Measurements from ENCODE around the gene DVL1.
A peak's percentile ranks its signal among the peaks of the same experiment; 100 is the strongest.

The DVL1 gene

DNA sequence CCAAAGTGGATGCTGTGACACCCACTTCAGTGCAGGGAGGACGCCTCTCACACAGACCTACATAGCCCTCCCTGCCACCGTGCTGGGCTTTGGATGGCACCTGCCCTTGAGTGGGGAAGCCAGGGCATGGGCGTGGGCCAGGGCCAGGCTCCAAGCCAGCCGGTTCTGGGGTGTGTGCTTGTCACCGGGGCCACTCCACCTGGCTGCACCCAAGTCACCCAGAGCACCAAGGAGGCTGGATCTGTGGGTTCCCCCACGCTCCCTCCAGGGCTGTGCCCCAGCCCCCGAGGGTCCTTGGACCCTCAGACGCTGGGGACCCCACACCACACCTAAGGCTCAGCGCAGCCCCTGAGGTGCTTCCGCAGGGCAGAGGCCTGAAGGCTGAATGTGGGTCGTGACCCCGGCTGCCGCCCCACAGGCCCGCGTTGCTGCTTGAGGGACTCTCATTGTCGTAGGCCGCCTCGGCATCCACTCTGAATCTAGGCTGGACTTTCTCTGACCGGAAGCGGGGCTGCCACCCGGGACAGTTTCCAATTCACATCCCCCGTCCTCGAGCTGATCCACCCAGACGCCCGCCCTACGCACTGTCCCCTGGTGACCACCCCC is 7.7 kb upstream of the DVL1 start:
- DNase-seq (ENCODE audit: low read depth, low spot score): peak; percentile 52

DNA sequence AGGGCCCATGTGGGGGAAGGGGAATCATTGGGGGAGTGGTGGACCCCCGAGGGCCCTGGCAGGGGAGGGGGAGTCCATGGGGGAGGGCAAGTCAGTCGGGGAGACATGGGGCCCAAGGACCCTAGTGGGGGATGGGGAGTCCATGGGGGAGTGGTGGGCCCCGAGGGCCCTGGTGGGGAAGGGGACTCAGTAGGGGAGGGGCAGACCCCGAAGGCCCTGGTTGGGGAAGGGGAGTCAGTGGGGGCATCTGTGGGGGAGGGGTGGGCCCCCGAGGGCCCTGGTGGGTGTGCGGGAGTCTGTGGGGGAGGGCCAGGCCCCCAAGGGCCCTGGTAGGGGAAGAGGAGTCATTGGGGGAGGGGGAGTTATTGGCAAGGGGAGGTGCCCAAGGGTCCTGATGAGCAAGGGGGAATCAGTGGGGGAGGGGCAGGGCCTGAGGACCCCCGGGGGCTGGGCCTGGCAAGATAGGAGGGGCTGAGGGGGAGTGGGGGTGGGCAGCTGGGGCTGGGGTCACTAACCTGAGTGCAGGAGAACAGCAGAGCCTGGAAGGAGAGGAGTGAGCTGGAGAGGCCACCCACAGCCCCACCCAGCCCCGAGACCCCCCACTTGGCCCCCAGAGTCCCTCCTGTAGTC is 7.1 kb upstream of the DVL1 start:
- no peak for DNase-seq (ENCODE audit: low read depth, low spot score)

DNA sequence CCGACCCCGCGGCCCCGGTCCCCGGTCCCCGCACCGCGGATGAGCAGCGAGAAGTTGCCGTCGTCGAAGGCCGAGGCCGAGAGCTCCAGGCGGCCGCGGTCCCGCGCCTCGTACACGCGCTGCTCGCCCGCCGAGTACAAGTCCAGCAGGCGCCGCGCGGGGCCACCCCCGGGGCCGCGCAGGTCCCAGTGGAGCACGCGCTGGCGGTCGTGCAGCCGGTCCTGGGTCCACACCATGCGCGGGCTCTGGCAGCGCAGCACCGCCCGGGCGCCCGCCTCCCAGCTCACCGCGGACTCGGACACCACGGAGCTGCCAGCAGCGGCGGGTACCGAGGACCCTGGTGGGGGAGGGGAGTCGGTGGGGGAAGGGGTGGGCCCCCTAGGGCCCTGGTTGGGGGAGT is 6.2 kb upstream of the DVL1 start:
- peak; percentile 69 for DNase-seq (ENCODE audit: low read depth, low spot score)

DNA sequence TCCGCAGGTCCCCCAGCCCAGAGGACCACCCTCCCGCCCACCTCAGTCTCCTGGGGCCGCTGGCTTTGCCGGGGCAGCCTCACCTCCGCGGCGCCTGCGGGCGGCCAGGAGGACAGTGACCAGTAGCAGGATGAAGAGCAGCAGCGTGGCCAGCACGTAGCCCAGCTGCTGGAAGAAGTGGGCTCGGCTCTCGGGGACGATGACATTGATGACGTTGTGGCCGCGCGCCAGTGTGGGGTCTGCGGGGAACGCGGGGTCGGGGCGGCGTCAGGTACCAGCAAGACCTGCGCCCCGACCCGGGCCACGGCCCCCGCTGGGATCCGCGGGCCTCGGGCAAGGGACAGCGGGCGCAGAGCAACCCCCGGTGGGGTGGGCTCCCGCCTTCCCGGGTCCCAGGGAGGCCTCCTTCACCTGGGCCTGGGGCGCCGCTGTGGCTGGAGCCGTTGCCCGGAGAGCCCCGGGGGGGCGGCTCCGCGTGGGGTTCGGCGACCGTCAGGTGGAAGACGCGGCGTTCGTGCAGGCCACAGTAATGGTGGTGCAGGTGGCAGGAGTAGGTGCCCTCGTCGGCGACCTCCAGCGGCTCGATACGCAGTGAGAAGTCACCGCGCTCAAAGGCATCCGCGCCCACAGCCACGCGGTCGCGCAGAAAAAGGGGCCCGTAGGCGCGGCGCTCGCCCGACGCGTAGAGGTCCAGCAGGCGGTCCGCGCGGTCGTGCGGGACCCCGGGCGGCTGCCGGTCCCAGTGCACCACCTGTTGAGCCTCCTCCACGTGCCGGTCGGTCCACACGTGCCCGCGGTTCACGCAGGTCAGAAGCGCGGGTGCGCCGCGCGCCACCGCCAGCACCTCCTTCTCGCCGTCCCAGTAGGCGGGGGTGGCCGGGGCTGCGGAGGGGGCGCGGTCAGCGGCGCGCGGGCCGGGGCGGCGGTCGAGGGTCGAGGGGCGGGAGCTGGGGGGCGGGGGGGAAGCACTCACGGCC is 5.3 kb upstream of the DVL1 start:
- no peak for DNase-seq (ENCODE audit: low read depth, low spot score)

DNA sequence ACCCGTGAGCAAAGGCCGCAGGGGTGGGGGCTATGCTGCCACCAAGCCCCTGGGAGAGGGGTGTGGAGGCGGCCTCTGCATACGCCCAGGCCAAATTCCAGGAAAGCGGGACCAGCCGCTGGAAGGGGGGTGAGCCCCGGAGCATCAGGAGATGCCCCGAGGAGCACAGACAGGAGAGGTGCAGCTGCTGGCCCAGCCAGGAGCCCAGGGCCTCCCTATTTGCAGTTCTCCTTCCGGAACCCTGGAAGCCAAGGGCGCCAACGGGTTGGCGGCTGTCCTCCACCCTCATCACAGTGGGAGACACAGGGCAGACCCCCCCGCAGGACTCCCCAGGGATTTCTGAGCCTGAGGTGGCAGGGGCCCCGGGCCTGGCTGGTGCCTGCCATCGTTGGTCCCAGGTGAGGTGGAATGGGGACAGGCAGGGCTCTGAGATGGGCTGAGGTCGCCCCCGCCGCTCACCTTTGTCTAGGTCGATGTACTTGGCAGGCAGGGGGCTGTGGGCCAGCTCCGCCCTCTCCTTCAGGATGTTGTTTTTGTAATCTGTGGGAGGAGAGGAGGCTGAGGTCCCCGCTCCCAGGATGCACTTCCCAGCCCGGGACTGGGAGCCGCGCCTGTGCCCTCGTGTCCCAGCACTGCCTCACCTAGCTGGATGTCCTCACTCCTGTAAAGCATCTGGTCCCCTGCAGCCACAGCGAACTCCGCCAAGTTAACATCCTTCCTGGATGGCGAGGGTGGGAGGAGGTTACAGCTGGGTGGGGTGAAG is 4.4 kb upstream of the DVL1 start:
- no peak for DNase-seq (ENCODE audit: low read depth, low spot score)

DNA sequence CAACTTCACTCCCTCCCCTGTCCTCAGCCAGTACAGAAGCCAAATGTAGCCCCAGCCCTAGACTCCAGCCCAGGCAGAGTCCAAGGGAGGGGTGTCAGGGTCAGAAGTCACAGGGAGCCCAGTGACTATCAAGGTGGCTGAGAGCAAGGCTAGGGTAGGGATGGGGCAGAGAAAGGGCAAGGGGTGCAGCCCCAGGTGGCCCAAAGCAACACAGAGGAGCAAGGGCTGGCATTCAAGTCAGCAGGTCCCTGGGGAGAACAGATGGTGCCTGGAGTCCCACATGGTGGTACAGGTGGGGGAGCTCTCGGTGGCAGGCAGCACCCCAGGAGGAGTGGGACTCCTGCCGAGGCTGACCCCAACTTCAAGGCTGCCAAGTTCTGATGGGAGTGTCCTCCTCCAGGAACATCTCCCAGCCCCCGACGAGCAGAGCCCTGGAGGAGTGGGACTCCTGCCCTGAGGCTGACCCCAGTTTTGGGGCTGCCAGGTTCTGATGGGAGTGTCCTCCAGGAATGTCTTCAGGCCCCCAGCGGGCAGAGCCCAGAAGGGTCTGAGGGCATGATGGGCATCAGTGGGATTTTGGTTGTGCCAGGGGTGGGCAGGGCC is 3.7 kb upstream of the DVL1 start:
- no peak for DNase-seq (ENCODE audit: low read depth, low spot score)

DNA sequence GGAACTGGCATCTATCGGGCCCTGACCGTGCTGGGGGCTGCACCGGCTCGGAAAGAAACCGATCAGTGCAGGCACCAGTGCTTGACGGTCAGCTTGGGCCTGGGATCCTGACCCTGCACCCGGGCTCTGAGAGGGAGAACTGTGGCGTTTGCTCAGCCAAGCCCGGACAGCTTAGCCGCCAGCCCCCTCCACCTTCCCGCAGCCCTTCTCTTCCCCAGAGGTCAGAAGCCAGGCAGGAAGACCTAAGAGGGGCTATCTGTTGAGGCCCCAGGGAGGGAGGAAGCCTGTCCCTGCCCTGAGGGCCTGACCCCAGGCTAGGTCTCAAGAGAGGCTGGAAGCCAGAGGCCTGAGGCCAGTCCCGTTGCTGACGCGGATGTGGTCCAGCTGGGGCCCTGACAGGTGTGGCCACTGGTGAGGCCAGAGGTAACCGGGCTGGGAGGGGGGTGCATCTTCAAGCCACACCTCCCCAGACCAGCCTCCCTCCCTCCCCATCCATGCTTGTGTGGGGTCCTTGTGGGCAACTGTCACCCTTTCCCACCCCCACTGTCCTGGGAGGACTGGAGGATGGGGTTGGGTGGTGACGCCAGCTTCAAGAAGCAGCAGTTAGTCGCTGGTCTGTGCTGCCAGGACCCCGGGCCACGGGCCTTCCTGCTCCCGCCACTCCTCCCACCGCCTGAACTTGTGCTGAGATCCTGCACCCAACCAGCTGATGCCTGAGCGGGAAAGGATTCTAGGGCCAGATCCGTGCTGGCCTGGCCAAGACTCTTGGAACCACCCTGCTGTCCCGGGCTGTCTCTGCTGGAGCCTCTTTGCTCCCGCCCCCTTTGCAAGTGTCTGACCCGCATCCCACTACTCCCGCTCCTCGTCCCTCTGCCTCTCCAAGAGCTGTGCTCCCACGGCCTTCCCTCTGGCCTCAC is 2.6 kb upstream of the DVL1 start:
- DNase-seq (ENCODE audit: low read depth, low spot score): peak; percentile 48

DNA sequence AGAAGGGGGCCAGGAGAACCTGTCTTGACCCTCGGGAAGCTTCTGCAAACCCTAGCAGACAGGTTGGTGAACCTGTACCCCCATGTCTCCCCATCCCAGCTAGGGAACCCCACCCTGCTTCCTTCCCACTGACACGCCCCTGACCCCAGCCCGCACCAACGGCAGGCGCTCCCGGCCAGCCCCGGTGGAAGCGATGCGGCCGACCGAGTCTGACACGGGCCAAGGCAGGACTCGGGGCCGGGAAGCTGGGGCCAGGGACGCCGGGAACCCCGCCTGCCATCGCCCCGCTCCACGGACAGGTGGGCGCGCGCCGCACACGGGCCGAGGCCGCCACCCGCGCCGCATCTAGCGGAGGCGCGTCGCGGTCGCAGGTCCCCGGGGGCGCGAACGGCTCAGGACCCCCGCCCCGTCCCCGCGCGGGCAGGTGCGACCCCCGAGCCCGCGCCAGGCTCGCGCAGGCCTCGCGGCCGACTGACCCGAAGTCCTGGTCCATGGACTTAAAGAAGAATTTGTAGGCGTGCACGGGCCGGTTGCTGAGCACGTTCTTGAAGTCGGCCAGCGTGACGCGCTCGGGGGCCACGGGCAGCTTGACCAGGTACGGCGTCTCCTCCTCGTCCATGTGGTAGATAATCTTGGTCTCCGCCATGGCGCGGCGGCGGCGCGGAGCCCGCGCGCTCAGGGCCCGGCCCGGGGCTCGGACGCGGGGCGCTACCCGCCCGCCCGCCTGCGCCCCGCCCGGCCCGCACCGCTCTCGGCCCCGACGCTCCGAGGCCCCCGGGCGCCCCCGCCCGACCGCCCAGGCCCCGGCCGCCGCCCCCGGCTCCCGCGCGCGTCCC is 580 bp downstream of the DVL1 start:
- peak; percentile 68 for DNase-seq (ENCODE audit: low read depth, low spot score)

GRCh38 chr1:1347663-1348419 is 1.4 kb downstream of the DVL1 start:
- peak; percentile 57 for DNase-seq (ENCODE audit: low read depth, low spot score)

DNA sequence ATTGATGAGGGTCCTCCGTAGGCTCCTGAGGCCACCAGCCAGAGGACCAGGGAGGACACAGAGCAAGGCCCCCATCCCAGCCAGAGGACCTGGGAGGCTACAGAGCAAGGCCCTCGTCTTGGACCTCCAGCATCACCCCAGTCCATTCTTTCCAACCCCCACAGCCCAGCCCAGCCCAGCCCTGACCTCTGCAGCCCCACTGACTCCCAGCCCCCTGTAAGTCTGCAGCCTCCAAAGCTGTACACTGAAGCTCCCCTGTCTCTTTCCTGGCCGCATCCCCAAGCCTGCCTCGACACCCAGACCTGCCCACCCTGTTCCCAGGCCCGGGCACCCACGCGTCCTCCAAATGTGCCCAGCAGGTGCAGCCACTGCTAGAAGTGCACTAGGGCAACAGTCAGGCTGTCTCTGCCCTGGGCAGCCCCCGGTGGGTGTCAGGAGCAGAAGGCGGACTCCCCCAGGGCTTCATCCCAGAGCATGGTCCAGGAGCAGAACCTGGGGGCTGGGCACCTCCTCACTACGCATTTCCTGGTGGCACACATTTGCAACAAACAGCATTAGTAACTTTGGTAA is 2.1 kb downstream of the DVL1 start:
- DNase-seq (ENCODE audit: low read depth, low spot score): no peak

DNA sequence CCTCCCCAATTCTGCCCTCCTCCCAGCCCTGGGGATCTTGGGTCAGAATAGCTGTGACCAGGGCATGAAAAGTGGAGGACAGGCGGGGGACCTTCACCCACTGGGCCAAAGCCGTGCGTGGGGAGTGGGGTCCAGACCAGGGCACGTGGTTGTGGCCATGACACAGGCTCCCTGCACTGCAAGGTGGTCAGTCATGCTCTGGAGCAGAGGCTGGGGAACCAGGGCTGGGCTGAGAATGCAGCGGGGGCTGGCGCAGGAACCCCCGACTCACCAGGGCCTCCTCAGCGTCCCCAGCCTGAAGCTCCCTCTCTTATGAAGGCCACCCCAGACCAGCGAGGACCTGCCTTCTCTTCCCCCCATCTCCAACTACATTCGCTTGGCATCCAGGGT is 2.7 kb downstream of the DVL1 start:
- DNase-seq (ENCODE audit: low read depth, low spot score): no peak

- DNase-seq (ENCODE audit: low read depth, low spot score): no peak
Observed at GRCh38 chr1:1345860-1346500, 3.2 kb downstream of the DVL1 start.

- DNase-seq (ENCODE audit: low read depth, low spot score): no peak
Observed at GRCh38 chr1:1345384-1345783, 3.8 kb downstream of the DVL1 start.

DNA sequence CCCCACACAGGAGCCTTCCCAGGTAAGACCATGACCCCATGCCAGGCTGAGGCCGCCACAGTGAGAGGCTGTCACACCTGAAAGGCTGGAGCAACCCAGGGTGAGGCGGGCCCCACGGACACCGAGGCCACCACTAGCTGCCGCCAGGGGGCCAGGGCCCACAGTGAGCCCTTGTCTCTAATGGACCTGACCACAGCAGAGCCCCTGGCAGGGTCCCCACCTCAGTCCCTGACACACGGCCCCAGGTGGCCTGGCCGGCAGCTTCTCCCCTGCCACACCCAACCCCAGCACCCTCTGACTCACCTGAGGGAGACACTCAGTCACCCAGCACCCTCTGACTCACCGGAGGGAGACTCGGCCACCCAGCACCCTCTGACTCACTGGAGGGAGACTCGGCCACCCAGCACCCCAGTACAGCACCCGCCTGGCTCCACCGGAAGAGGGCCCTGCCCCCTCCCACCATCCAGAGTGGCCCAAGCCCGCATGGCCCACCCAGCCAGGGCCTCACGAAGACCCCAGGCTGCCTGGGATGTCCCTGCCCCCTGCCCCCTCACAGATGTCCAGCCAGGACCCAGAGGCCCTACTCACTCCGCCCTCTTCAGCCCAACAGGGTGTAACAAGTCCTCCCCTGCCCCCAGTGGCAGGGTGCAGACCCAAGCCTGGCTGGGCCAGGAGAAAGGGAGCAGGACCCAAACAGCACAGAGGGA is 4.4 kb downstream of the DVL1 start:
- DNase-seq (ENCODE audit: low read depth, low spot score): peak; percentile 64

- no peak for DNase-seq (ENCODE audit: low read depth, low spot score)
Observed at GRCh38 chr1:1343811-1344421, 5.3 kb downstream of the DVL1 start.

- no peak for DNase-seq (ENCODE audit: low read depth, low spot score)
Observed at GRCh38 chr1:1342584-1343115, 6.6 kb downstream of the DVL1 start.

All from astrocyte of the hippocampus (primary cell).